Endodermal cell (in vitro differentiated cells): ENCODE data around the gene TACC3. TPM values are rescaled to one million over a fixed set of nuclear protein-coding genes. Genes with fewer than 3 reads are reported as not detected.

Experiments
- DNase-seq: peaks from one replicate; pipeline ENCODE4 v3.0.0-alpha.2; 2017
- H3K27ac ChIP-seq: 2 replicates; pipeline ENCODE4 v1.5.1; 2013; ENCODE audit warnings: mild to moderate bottlenecking, low read depth, low read length, moderate library complexity
- H3K27me3 ChIP-seq: 2 replicates; pipeline ENCODE4 v1.6.1; 2013; ENCODE audit warnings: mild to moderate bottlenecking, low read length, moderate library complexity; ENCODE audit not compliant: insufficient read depth, control insufficient read depth, poor library complexity, severe bottlenecking
- H3K36me3 ChIP-seq: 2 replicates; pipeline ENCODE4 v1.7.0; 2013; ENCODE audit warnings: mild to moderate bottlenecking, low read length, moderate library complexity; ENCODE audit not compliant: control insufficient read depth, insufficient read depth
- H3K4me1 ChIP-seq: one replicate; pipeline ENCODE4 v1.7.0; 2013; ENCODE audit warnings: low read length; ENCODE audit not compliant: control insufficient read depth, insufficient read depth
- H3K4me3 ChIP-seq: 2 replicates; pipeline ENCODE4 v1.5.1; 2013; ENCODE audit warnings: mild to moderate bottlenecking, low read length, moderate library complexity
- H3K9ac ChIP-seq: 2 replicates; pipeline ENCODE4 v1.6.1; 2013; ENCODE audit warnings: mild to moderate bottlenecking, low read length, moderate library complexity; ENCODE audit not compliant: poor library complexity, severe bottlenecking; ENCODE audit errors: extremely low read depth
- H3K9me3 ChIP-seq: 2 replicates; pipeline ENCODE4 v1.6.1; 2013; ENCODE audit warnings: mild to moderate bottlenecking, low read length, moderate library complexity; ENCODE audit not compliant: control insufficient read depth
- H3K27ac Mint-ChIP-seq: 2 replicates; pipeline ENCODE4 v1.8.0; 2020; ENCODE audit warnings: mixed read lengths
- H3K27me3 Mint-ChIP-seq: 2 replicates; pipeline ENCODE4 v1.8.0; 2021; ENCODE audit warnings: mild to moderate bottlenecking, mixed read lengths; ENCODE audit not compliant: insufficient read depth
- H3K36me3 Mint-ChIP-seq: 2 replicates; pipeline ENCODE4 v1.8.0; 2020; ENCODE audit warnings: low read depth, mixed read lengths
- H3K4me1 Mint-ChIP-seq: 2 replicates; pipeline ENCODE4 v1.8.0; 2020; ENCODE audit warnings: mixed read lengths
- H3K4me3 Mint-ChIP-seq: 2 replicates; pipeline ENCODE4 v1.8.0; 2020; ENCODE audit warnings: mild to moderate bottlenecking, moderate library complexity, mixed read lengths
- H3K9me3 Mint-ChIP-seq: 2 replicates; pipeline ENCODE4 v1.8.0; 2020; ENCODE audit warnings: mild to moderate bottlenecking, mixed read lengths
- CTCF ChIP-seq: fragments of 200-600 bp; sonication (generic); conservative IDR thresholded peaks from 2 replicates; pipeline ENCODE4 v1.5.0; 2021; ENCODE audit warnings: antibody characterized with exemption, mild to moderate bottlenecking
- WGBS, 2 experiments: methylation state at CpG; one replicate each; pipeline versions ENCODE4 v1.1.5 to v1.1.7; 2013; ENCODE audit warnings: missing lambda C conversion rate in 2 of 2, mixed read lengths in 1 of 2; ENCODE audit not compliant: insufficient coverage in 1 of 2, insufficient read length in 1 of 2; 5-methylcytosine and 5-hydroxymethylcytosine counted together
- total RNA-seq, 2 donors: library from RNA; stranded (reverse); fragmentation: NEBNext Ultra II Directional in 1 of 2; extraction: Animal tissue kit (Norgen Biotek cat#: 25700) in 1 of 2; gene quantifications; 2 replicates in 1 of 2; 3 replicates in 1 of 2; pipeline ENCODE4 v1.2.1, GENCODE V29; 2021

Gene TACC3
- total RNA-seq, 2 donors from 2014 or later, result 113 to 182 TPM

GRCh38 chr4:1708581-1708980, 12.7 kb upstream of the TACC3 start:
- H3K4me3 ChIP-seq, result peak overlapping the region; percentile 35
- no peaks in the 10 kb centered on the region for H3K9me3 Mint-ChIP-seq
- peaks cover 51% of the 10 kb centered on the region for H3K36me3 Mint-ChIP-seq
- DNase-seq, result no peak
- H3K9me3 ChIP-seq, result no peaks in the 10 kb centered on the region
- H3K4me1 Mint-ChIP-seq, result peaks cover 17% of the 10 kb centered on the region
- no peak for TF ChIP-seq CTCF
- H3K27me3 Mint-ChIP-seq, result no peaks in the 10 kb centered on the region
- no peak overlapping the region for H3K9ac ChIP-seq
- peaks cover 36% of the 10 kb centered on the region for H3K36me3 ChIP-seq
- no peaks in the 10 kb centered on the region for H3K27me3 ChIP-seq
- peak overlapping the region; percentile 30 for H3K27ac Mint-ChIP-seq
- no peak overlapping the region for H3K27ac ChIP-seq
- H3K4me3 Mint-ChIP-seq, result no peak overlapping the region
- H3K4me1 ChIP-seq, result no peaks in the 10 kb centered on the region
- WGBS, 2 experiments, result 85% methylated on average over 1 of the region's 1 CpG; no CpG with 5 or more reads in 1 of the 2 experiments

- H3K36me3 Mint-ChIP-seq, result peaks cover 32% of the 10 kb centered on the region
- no peak for TF ChIP-seq CTCF
- Histone ChIP-seq H3K4me3 (peak overlapping the region; percentile 96), H3K9me3 (no peaks in the 10 kb centered on the region), H3K36me3 (peaks cover 14% of the 10 kb centered on the region), H3K27me3 (no peaks in the 10 kb centered on the region), H3K27ac (no peak overlapping the region), H3K4me1 (no peaks in the 10 kb centered on the region), H3K9ac (peak overlapping the region; percentile 89)
- H3K4me1 Mint-ChIP-seq, result peaks cover 17% of the 10 kb centered on the region
- 23 to 25% methylated on average over 14 to 22 of the region's 22 CpGs for WGBS, 2 experiments
- H3K27me3 Mint-ChIP-seq, result no peaks in the 10 kb centered on the region
- peak; percentile 56 for DNase-seq
- H3K9me3 Mint-ChIP-seq, result no peaks in the 10 kb centered on the region
- peak overlapping the region; percentile 86 for H3K4me3 Mint-ChIP-seq
- peak overlapping the region; percentile 90 for H3K27ac Mint-ChIP-seq
Observed at GRCh38 chr4:1711055-1711570, 10.2 kb upstream of the TACC3 start.

GRCh38 chr4:1711571-1712215, 9.6 kb upstream of the TACC3 start:
- DNase-seq, result peak; percentile 75
- H3K4me1 Mint-ChIP-seq, result peaks cover 17% of the 10 kb centered on the region
- no peaks in the 10 kb centered on the region for H3K4me1 ChIP-seq
- no peaks in the 10 kb centered on the region for H3K9me3 ChIP-seq
- H3K27me3 Mint-ChIP-seq, result no peaks in the 10 kb centered on the region
- H3K36me3 ChIP-seq, result peaks cover 10% of the 10 kb centered on the region
- no peaks in the 10 kb centered on the region for H3K9me3 Mint-ChIP-seq
- no peaks in the 10 kb centered on the region for H3K27me3 ChIP-seq
- peak overlapping the region; percentile 86 for H3K4me3 Mint-ChIP-seq
- H3K9ac ChIP-seq, result peak overlapping the region; percentile 89
- H3K4me3 ChIP-seq, result peak overlapping the region; percentile 96
- TF ChIP-seq CTCF, result no peak
- 0% methylated on average over 9 to 85 of the region's 85 CpGs for WGBS, 2 experiments
- H3K36me3 Mint-ChIP-seq, result peaks cover 28% of the 10 kb centered on the region
- H3K27ac ChIP-seq, result peak overlapping the region; percentile 97
- H3K27ac Mint-ChIP-seq, result peak overlapping the region; percentile 90
